GM21825 (cell line): Measurements from ENCODE around the gene LRPAP1.

Experiments
- ATAC-seq: cut with Tn5 transposase; IDR thresholded peaks from one replicate; pipeline ENCODE4 v1.9.1; 2021; ENCODE audit warnings: mild to moderate bottlenecking, moderate library complexity; ENCODE audit not compliant: unreplicated experiment

LRPAP1 gene

GRCh38 chr4:3502941-3503936 is 29.0 kb downstream of the LRPAP1 start:
- ATAC-seq: no peak

GRCh38 chr4:3501825-3502425 is 30.3 kb downstream of the LRPAP1 start:
- ATAC-seq: no peak

GRCh38 chr4:3501126-3501824 is 30.9 kb downstream of the LRPAP1 start:
- no peak for ATAC-seq

GRCh38 chr4:3500634-3501101 is 31.6 kb downstream of the LRPAP1 start:
- ATAC-seq: no peak

- ATAC-seq: no peak
Observed at GRCh38 chr4:3500111-3500510, 32.1 kb downstream of the LRPAP1 start.

- no peak for ATAC-seq
Observed at GRCh38 chr4:3499710-3500109, 32.5 kb downstream of the LRPAP1 start.

- ATAC-seq: no peak
Observed at GRCh38 chr4:3498901-3499510, 33.2 kb downstream of the LRPAP1 start.

GRCh38 chr4:3498407-3498806 is 33.8 kb downstream of the LRPAP1 start:
- ATAC-seq: no peak

GRCh38 chr4:3497523-3498389 is 34.5 kb downstream of the LRPAP1 start:
- ATAC-seq: no peak

- no peak for ATAC-seq
Observed at GRCh38 chr4:3497095-3497494, 35.1 kb downstream of the LRPAP1 start.

- ATAC-seq: no peak
Observed at GRCh38 chr4:3496021-3496420, 36.2 kb downstream of the LRPAP1 start.

- no peak for ATAC-seq
Observed at GRCh38 chr4:3495204-3495975, 36.8 kb downstream of the LRPAP1 start.

- ATAC-seq: no peak
Observed at GRCh38 chr4:3494462-3494871, 37.8 kb downstream of the LRPAP1 start.

GRCh38 chr4:3493720-3494461 is 38.3 kb downstream of the LRPAP1 start:
- no peak for ATAC-seq

GRCh38 chr4:3492741-3493719 is 39.2 kb downstream of the LRPAP1 start:
- no peak for ATAC-seq

GRCh38 chr4:3491681-3492405 is 40.4 kb downstream of the LRPAP1 start:
- ATAC-seq: no peak

GRCh38 chr4:3489451-3489962 is 42.7 kb downstream of the LRPAP1 start:
- no peak for ATAC-seq
